Measurements from ENCODE around the gene L3MBTL4. TPM values are rescaled to one million over a fixed set of nuclear protein-coding genes. Genes with fewer than 3 reads are reported as not detected.

Gene L3MBTL4
- total and polyA plus RNA-seq, 10 of the 15 experiments (the other 5 are each of a cell fraction or from before 2014, with no cell fraction given) = 1.3 to 8.7 (median 3.8) TPM

- H3K4me2 ChIP-seq (ENCODE audit: control insufficient read depth, insufficient read depth) = no peak overlapping the region
- no peaks in the 10 kb centered on the region; a peak in 1 of 4 replicates for H3K36me3 ChIP-seq (ENCODE audit: control insufficient read depth in 2 of 2, insufficient read depth in 2 of 2, low read length in 1 of 2)
- BruUV-seq (replicated peaks) = no TSS peak
- no peaks in the 10 kb centered on the region for H3K27me3 ChIP-seq (replicated peaks in 1 of 2; ENCODE audit: control insufficient read depth in 2 of 2, insufficient read depth in 2 of 2, low read length in 1 of 2)
- FAIRE-seq (peak; percentile 35), DNase-seq (ENCODE audit: low read depth, low spot score) (no peak), ATAC-seq (no peak)
- H3K79me2 ChIP-seq (ENCODE audit: control insufficient read depth, insufficient read depth, low read length) = no peaks in the 10 kb centered on the region
- peaks cover 3% of the 10 kb centered on the region; the same call in 1 of the 3 replicates for H3K9me3 ChIP-seq (replicated peaks; ENCODE audit: control insufficient read depth, insufficient read depth, low read length)
- intact Hi-C loops (cut with micrococcal nuclease; ENCODE audit: unreplicated experiment) (no loop called here), in situ Hi-C loops (cut with MboI) (no loop called here)
- no peak overlapping the region for H3K9ac ChIP-seq (ENCODE audit: control insufficient read depth, insufficient read depth, low read length)
- H2AFZ ChIP-seq (ENCODE audit: control insufficient read depth, low read depth, low read length) = no peak overlapping the region
- no peaks in the 10 kb centered on the region for H4K20me1 ChIP-seq (ENCODE audit: control insufficient read depth, insufficient read depth)
- H3K4me1 ChIP-seq (ENCODE audit: control insufficient read depth, insufficient read depth, low read length) = no peaks in the 10 kb centered on the region
- H3K27ac ChIP-seq (ENCODE audit: control insufficient read depth, insufficient read depth) = no peak overlapping the region
- POLR2A ChIA-PET = no interaction called here
- SMC1A ChIA-PET (ENCODE audit: uncharacterized antibody, unreplicated experiment) = interaction anchor here (0.7 kb wide), 1 partner anchor 14 kb away, joined by 3 read pairs; no protein-coding TSS in a partner anchor
- CTCF ChIA-PET = no interaction called here
- RAD21 ChIA-PET (ENCODE audit: unreplicated experiment) = no interaction called here
- H3K4me3 ChIP-seq = no peak overlapping the region
- 58% methylated on average over 10 of the region's 10 CpGs for WGBS (ENCODE audit: insufficient coverage, insufficient replicate concordance, low lambda C conversion rate, missing lambda C conversion rate)
- TF ChIP-seq JUNB (IDR thresholded peaks at IDR 0.05) = no peak
- no peak for TF ChIP-seq IKZF1 (conservative IDR thresholded peaks at IDR 0.05)
- TF ChIP-seq, protein P1, sequence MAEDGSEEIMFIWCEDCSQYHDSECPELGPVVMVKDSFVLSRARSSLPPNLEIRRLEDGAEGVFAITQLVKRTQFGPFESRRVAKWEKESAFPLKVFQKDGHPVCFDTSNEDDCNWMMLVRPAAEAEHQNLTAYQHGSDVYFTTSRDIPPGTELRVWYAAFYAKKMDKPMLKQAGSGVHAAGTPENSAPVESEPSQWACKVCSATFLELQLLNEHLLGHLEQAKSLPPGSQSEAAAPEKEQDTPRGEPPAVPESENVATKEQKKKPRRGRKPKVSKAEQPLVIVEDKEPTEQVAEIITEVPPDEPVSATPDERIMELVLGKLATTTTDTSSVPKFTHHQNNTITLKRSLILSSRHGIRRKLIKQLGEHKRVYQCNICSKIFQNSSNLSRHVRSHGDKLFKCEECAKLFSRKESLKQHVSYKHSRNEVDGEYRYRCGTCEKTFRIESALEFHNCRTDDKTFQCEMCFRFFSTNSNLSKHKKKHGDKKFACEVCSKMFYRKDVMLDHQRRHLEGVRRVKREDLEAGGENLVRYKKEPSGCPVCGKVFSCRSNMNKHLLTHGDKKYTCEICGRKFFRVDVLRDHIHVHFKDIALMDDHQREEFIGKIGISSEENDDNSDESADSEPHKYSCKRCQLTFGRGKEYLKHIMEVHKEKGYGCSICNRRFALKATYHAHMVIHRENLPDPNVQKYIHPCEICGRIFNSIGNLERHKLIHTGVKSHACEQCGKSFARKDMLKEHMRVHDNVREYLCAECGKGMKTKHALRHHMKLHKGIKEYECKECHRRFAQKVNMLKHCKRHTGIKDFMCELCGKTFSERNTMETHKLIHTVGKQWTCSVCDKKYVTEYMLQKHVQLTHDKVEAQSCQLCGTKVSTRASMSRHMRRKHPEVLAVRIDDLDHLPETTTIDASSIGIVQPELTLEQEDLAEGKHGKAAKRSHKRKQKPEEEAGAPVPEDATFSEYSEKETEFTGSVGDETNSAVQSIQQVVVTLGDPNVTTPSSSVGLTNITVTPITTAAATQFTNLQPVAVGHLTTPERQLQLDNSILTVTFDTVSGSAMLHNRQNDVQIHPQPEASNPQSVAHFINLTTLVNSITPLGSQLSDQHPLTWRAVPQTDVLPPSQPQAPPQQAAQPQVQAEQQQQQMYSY (CRISPR knock-in tag; IDR thresholded peaks at IDR 0.05) = no peak
- TF ChIP-seq TARDBP (IDR thresholded peaks at IDR 0.05; ENCODE audit: borderline replicate concordance) = no peak
- TF ChIP-seq, protein P2, sequence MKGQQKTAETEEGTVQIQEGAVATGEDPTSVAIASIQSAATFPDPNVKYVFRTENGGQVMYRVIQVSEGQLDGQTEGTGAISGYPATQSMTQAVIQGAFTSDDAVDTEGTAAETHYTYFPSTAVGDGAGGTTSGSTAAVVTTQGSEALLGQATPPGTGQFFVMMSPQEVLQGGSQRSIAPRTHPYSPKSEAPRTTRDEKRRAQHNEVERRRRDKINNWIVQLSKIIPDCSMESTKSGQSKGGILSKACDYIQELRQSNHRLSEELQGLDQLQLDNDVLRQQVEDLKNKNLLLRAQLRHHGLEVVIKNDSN (IDR thresholded peaks at IDR 0.05; ENCODE audit: borderline replicate concordance, extremely low read length, insufficient read depth, low read depth, low read length) = no peak
- no peak for TF ChIP-seq SMC3 (IDR thresholded peaks at IDR 0.05; ENCODE audit: borderline replicate concordance, low read length)
- no peak for TF ChIP-seq ASH2L (IDR thresholded peaks at IDR 0.05; ENCODE audit: borderline replicate concordance, low read depth)
- TF ChIP-seq, protein P3, sequence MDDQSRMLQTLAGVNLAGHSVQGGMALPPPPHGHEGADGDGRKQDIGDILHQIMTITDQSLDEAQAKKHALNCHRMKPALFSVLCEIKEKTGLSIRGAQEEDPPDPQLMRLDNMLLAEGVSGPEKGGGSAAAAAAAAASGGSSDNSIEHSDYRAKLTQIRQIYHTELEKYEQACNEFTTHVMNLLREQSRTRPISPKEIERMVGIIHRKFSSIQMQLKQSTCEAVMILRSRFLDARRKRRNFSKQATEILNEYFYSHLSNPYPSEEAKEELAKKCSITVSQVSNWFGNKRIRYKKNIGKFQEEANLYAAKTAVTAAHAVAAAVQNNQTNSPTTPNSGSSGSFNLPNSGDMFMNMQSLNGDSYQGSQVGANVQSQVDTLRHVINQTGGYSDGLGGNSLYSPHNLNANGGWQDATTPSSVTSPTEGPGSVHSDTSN (IDR thresholded peaks at IDR 0.05; ENCODE audit: insufficient replicate concordance, low read depth, low read length) = no peak
- TF ChIP-seq ZSCAN29 (IDR thresholded peaks at IDR 0.05) = no peak
- TF ChIP-seq E4F1 (IDR thresholded peaks at IDR 0.05; ENCODE audit: borderline replicate concordance, partially characterized antibody) = no peak
- TF ChIP-seq POLR2AphosphoS2 (IDR thresholded peaks at IDR 0.05; ENCODE audit: low read depth, low read length) = no peak
- no peak for TF ChIP-seq IRF4 (IDR thresholded peaks at IDR 0.05; ENCODE audit: low read depth, low read length)
- TF ChIP-seq PML (IDR thresholded peaks at IDR 0.05; ENCODE audit: low read length) = no peak
- TF ChIP-seq SMARCA5 (IDR thresholded peaks at IDR 0.05) = no peak
- TF ChIP-seq ZNF217 (IDR thresholded peaks at IDR 0.05) = no peak
- no peak for TF ChIP-seq YBX1 (IDR thresholded peaks at IDR 0.05)
- TF ChIP-seq SREBF1 (IDR thresholded peaks at IDR 0.05; ENCODE audit: low read length) = no peak
These were observed 281.9 kb downstream of the L3MBTL4 start for GRCh38 chr18:6132751-6133368.
